Activated CD4-positive, alpha-beta T cell treated with anti-CD3 and anti-CD28 coated beads for 36 hours (primary cell): ENCODE measurements around the gene MAP3K10. TPM values are rescaled to one million over a fixed set of nuclear protein-coding genes. Genes with fewer than 3 reads are reported as not detected.

ENCODE experiments used
- ATAC-seq: fragments of 200-7000 bp; cut with Tn5 transposase; one replicate; pipeline ENCODE4 v1.10.0; 2021; ENCODE audit warnings: mild to moderate bottlenecking, moderate library complexity
- CTCF ChIA-PET: fragments of 350-600 bp; sonication (Branson Sonifier 250); formaldehyde crosslinking; loops from one replicate; lab custom pipeline; 2021; ENCODE audit warnings: antibody characterized with exemption; lab: Charles Lee
- POLR2A ChIA-PET: fragments of 350-600 bp; sonication (Branson Sonifier 250); formaldehyde crosslinking; loops from one replicate; lab custom pipeline; 2021; ENCODE audit warnings: antibody characterized with exemption, inconsistent platforms; lab: Charles Lee
- DNase-seq: peaks from one replicate; pipeline ENCODE4 v3.0.0-alpha.2; 2020
- H3K27ac Mint-ChIP-seq: one replicate; pipeline ENCODE4 v1.8.0; 2021; ENCODE audit warnings: mixed read lengths
- H3K27me3 Mint-ChIP-seq: one replicate; pipeline ENCODE4 v1.8.0; 2021; ENCODE audit warnings: mixed read lengths
- H3K36me3 Mint-ChIP-seq: one replicate; pipeline ENCODE4 v1.8.0; 2021; ENCODE audit warnings: low read depth, mixed read lengths
- H3K4me1 Mint-ChIP-seq: one replicate; pipeline ENCODE4 v1.8.0; 2021; ENCODE audit warnings: mixed read lengths
- H3K4me3 Mint-ChIP-seq: one replicate; pipeline ENCODE4 v1.8.0; 2021; ENCODE audit warnings: mild to moderate bottlenecking, moderate library complexity, mixed read lengths
- H3K9me3 Mint-ChIP-seq: one replicate; pipeline ENCODE4 v1.8.0; 2021; ENCODE audit warnings: low read depth, mixed read lengths
- intact Hi-C, 2 experiments: fragments of 100-400 bp; cut with DNase I in 1 of 2; cut with micrococcal nuclease in 1 of 2; formaldehyde crosslinking; loops; one replicate each; pipeline versions ENCODE4 v1.14.2 to v1.15.1; 2022 to 2024; cut with DNase I, micrococcal nuclease
- total RNA-seq, 2 experiments: library from RNA; stranded (reverse); gene quantifications; one replicate each; pipeline ENCODE4 v1.2.3, GENCODE V29; 2021

MAP3K10 gene
- total RNA-seq, 2 experiments from 2014 or later, result 8.7 to 10.8 TPM

- no peak for ATAC-seq
- intact Hi-C loops, result no loop called here
- H3K27me3 Mint-ChIP-seq, result no peaks in the 10 kb centered on the region
- no peak overlapping the region for H3K4me3 Mint-ChIP-seq
- H3K4me1 Mint-ChIP-seq, result no peaks in the 10 kb centered on the region
- POLR2A ChIA-PET, result no interaction called here
- CTCF ChIA-PET, result no interaction called here
- no peak for DNase-seq
- H3K27ac Mint-ChIP-seq, result no peak overlapping the region
- no peaks in the 10 kb centered on the region for H3K9me3 Mint-ChIP-seq
- peaks cover 3% of the 10 kb centered on the region for H3K36me3 Mint-ChIP-seq
These were observed 13.2 kb downstream of the MAP3K10 start for GRCh38 chr19:40204381-40204780.

GRCh38 chr19:40205760-40206159, 14.5 kb downstream of the MAP3K10 start:
- POLR2A ChIA-PET, result no interaction called here
- no peak for DNase-seq
- CTCF ChIA-PET, result no interaction called here
- Mint-ChIP-seq H3K9me3 (no peaks in the 10 kb centered on the region), H3K4me3 (no peak overlapping the region), H3K4me1 (no peaks in the 10 kb centered on the region), H3K36me3 (peaks cover 6% of the 10 kb centered on the region), H3K27ac (no peak overlapping the region), H3K27me3 (no peaks in the 10 kb centered on the region)
- ATAC-seq, result no peak
- intact Hi-C loops, result no loop called here

- H3K9me3 Mint-ChIP-seq, result no peaks in the 10 kb centered on the region
- CTCF ChIA-PET, result no interaction called here
- intact Hi-C loops, result no loop called here
- H3K4me3 Mint-ChIP-seq, result no peak overlapping the region
- DNase-seq (no peak), ATAC-seq (no peak)
- H3K27me3 Mint-ChIP-seq, result no peaks in the 10 kb centered on the region
- peaks cover 9% of the 10 kb centered on the region for H3K36me3 Mint-ChIP-seq
- H3K4me1 Mint-ChIP-seq, result no peaks in the 10 kb centered on the region
- H3K27ac Mint-ChIP-seq, result no peak overlapping the region
- POLR2A ChIA-PET, result no interaction called here
These were observed 17.4 kb downstream of the MAP3K10 start for GRCh38 chr19:40208602-40209001.

GRCh38 chr19:40210889-40211288, 19.7 kb downstream of the MAP3K10 start:
- H3K27ac Mint-ChIP-seq, result no peak overlapping the region
- CTCF ChIA-PET, result interaction anchor here (0.5 to 1.3 kb wide), 3 partner anchors 10 to 203 kb away, joined by 3 read pairs; no protein-coding TSS in a partner anchor
- H3K4me1 Mint-ChIP-seq, result no peaks in the 10 kb centered on the region
- no peak for DNase-seq
- H3K4me3 Mint-ChIP-seq, result no peak overlapping the region
- H3K36me3 Mint-ChIP-seq, result peaks cover 9% of the 10 kb centered on the region
- POLR2A ChIA-PET, result no interaction called here
- H3K27me3 Mint-ChIP-seq, result peaks cover under 1% of the 10 kb centered on the region
- H3K9me3 Mint-ChIP-seq, result no peaks in the 10 kb centered on the region
- no peak for ATAC-seq
- intact Hi-C loops, result no loop called here

GRCh38 chr19:40213251-40213829, 22.1 kb downstream of the MAP3K10 start:
- peaks cover 14% of the 10 kb centered on the region for H3K27me3 Mint-ChIP-seq

GRCh38 chr19:40213882-40214570, 22.8 kb downstream of the MAP3K10 start:
- Mint-ChIP-seq H3K27ac (no peak overlapping the region), H3K36me3 (peaks cover 8% of the 10 kb centered on the region), H3K4me3 (no peak overlapping the region), H3K4me1 (peaks cover 8% of the 10 kb centered on the region), H3K27me3 (peaks cover 21% of the 10 kb centered on the region), H3K9me3 (no peaks in the 10 kb centered on the region)
- intact Hi-C loops, result no loop called here
- ATAC-seq (no peak), DNase-seq (no peak)
- CTCF ChIA-PET, result no interaction called here
- POLR2A ChIA-PET, result no interaction called here

More at GRCh38 chr19:40213251-40213829, 22.1 kb downstream of the MAP3K10 start:
- Mint-ChIP-seq H3K27ac (no peak overlapping the region), H3K36me3 (peaks cover 9% of the 10 kb centered on the region), H3K9me3 (no peaks in the 10 kb centered on the region), H3K4me1 (peaks cover 8% of the 10 kb centered on the region), H3K4me3 (no peak overlapping the region)
- intact Hi-C loops, result no loop called here
- ChIA-PET POLR2A (no interaction called here), CTCF (no interaction called here)
- ATAC-seq (no peak), DNase-seq (no peak)

GRCh38 chr19:40214936-40215335, 23.7 kb downstream of the MAP3K10 start:
- Mint-ChIP-seq H3K9me3 (no peaks in the 10 kb centered on the region), H3K27me3 (peaks cover 28% of the 10 kb centered on the region), H3K4me1 (peaks cover 8% of the 10 kb centered on the region), H3K4me3 (no peak overlapping the region), H3K27ac (no peak overlapping the region), H3K36me3 (peaks cover 3% of the 10 kb centered on the region)
- ATAC-seq (no peak), DNase-seq (no peak)
- POLR2A ChIA-PET, result no interaction called here
- intact Hi-C loops, result no loop called here
- CTCF ChIA-PET, result no interaction called here

GRCh38 chr19:40216013-40216776, 25.0 kb downstream of the MAP3K10 start:
- H3K4me1 Mint-ChIP-seq, result peaks cover 8% of the 10 kb centered on the region
- no peak for DNase-seq
- CTCF ChIA-PET, result no interaction called here
- intact Hi-C loops, result no loop called here
- no peak for ATAC-seq
- H3K36me3 Mint-ChIP-seq, result no peaks in the 10 kb centered on the region
- POLR2A ChIA-PET, result no interaction called here
- H3K27ac Mint-ChIP-seq, result no peak overlapping the region
- H3K4me3 Mint-ChIP-seq, result no peak overlapping the region
- peaks cover 33% of the 10 kb centered on the region for H3K27me3 Mint-ChIP-seq
- H3K9me3 Mint-ChIP-seq, result no peaks in the 10 kb centered on the region

- peak; percentile 43 for ATAC-seq
These were observed 25.5 kb downstream of the MAP3K10 start for GRCh38 chr19:40216777-40217026.

GRCh38 chr19:40217027-40217810, 26.0 kb downstream of the MAP3K10 start:
- Mint-ChIP-seq H3K4me3 (no peak overlapping the region), H3K27me3 (peaks cover 39% of the 10 kb centered on the region), H3K27ac (no peak overlapping the region), H3K9me3 (peaks cover 2% of the 10 kb centered on the region), H3K4me1 (peaks cover 11% of the 10 kb centered on the region), H3K36me3 (no peaks in the 10 kb centered on the region)
- DNase-seq, result peak; percentile 43
- intact Hi-C loops, result no loop called here
- no peak for ATAC-seq
- ChIA-PET CTCF (interaction anchor here (0.5 to 1.3 kb wide), 6 partner anchors 12 to 78 kb away, joined by 3 to 6 read pairs (median 4); no protein-coding TSS in a partner anchor), POLR2A (no interaction called here)

More at GRCh38 chr19:40216777-40217026, 25.5 kb downstream of the MAP3K10 start:
- POLR2A ChIA-PET, result no interaction called here
- CTCF ChIA-PET, result interaction anchor here (0.5 to 1.0 kb wide), 3 partner anchors 12 to 72 kb away, joined by 3 to 6 read pairs (median 3); no protein-coding TSS in a partner anchor
- Mint-ChIP-seq H3K27ac (no peak overlapping the region), H3K36me3 (no peaks in the 10 kb centered on the region), H3K4me3 (no peak overlapping the region), H3K9me3 (no peaks in the 10 kb centered on the region), H3K27me3 (peaks cover 35% of the 10 kb centered on the region), H3K4me1 (peaks cover 8% of the 10 kb centered on the region)
- peak; percentile 40 for DNase-seq
- intact Hi-C loops, result no loop called here
